Neural cell (in vitro differentiated cells): ENCODE data around the gene SUPT3H. TPM values are rescaled to one million over a fixed set of nuclear protein-coding genes. Genes with fewer than 3 reads are reported as not detected.

Experiments used
- H2AFZ ChIP-seq: fragments of 200-600, 300-800 bp; sonication (generic), shearing (Covaris generic); 2 replicates; pipeline ENCODE4 v1.6.0; 2014; ENCODE audit warnings: low read depth, mild to moderate bottlenecking, antibody characterized with exemption, low read length, moderate library complexity
- H3F3A ChIP-seq: fragments of 200-600 bp; shearing (Covaris generic); 2 replicates; pipeline ENCODE4 v1.6.1; 2016; ENCODE audit warnings: mild to moderate bottlenecking, moderate library complexity, mixed read lengths, antibody characterized with exemption, low read length; ENCODE audit not compliant: insufficient read depth, poor library complexity, severe bottlenecking
- H3K27ac ChIP-seq: fragments of 200-600, 300-800 bp; sonication (generic), shearing (Covaris generic); 2 replicates; pipeline ENCODE4 v1.5.1; 2014; ENCODE audit warnings: mild to moderate bottlenecking, low read length, moderate library complexity
- H3K27me3 ChIP-seq: fragments of 300-800, 200-600 bp; sonication (generic), shearing (Covaris generic); 2 replicates; pipeline ENCODE4 v1.6.0; 2014; ENCODE audit warnings: mild to moderate bottlenecking, low read depth, low read length, moderate library complexity; ENCODE audit not compliant: insufficient read depth
- H3K36me3 ChIP-seq: fragments of 300-800, 200-600 bp; sonication (generic), shearing (Covaris generic); 2 replicates; pipeline ENCODE4 v1.5.1; 2014; ENCODE audit warnings: mild to moderate bottlenecking, antibody characterized with exemption, low read length, moderate library complexity; ENCODE audit not compliant: insufficient read depth
- H3K4me2 ChIP-seq: fragments of 300-800, 200-600 bp; sonication (generic), shearing (Covaris generic); 2 replicates; pipeline ENCODE4 v1.6.0; 2014; ENCODE audit warnings: mild to moderate bottlenecking, low read length
- H3K4me3 ChIP-seq: fragments of 300-800, 200-600 bp; sonication (generic), shearing (Covaris generic); 2 replicates; pipeline ENCODE4 v1.5.1; 2014; ENCODE audit warnings: mild to moderate bottlenecking, low read length, moderate library complexity
- H3K79me2 ChIP-seq: fragments of 200-600 bp; shearing (Covaris generic); replicated peaks from 2 replicates; pipeline ENCODE4 v1.6.0; 2014; ENCODE audit warnings: mild to moderate bottlenecking, low read length, moderate library complexity; ENCODE audit not compliant: insufficient read depth
- H3K9ac ChIP-seq: fragments of 300-800, 200-600 bp; sonication (generic), shearing (Covaris generic); 2 replicates; pipeline ENCODE4 v1.6.1; 2016; ENCODE audit warnings: mild to moderate bottlenecking, low read length, mixed read lengths
- H3K9me2 ChIP-seq: fragments of 200-600 bp; shearing (Covaris generic); 2 replicates; pipeline ENCODE4 v1.6.1; 2016; ENCODE audit warnings: mild to moderate bottlenecking, low read length, mixed read lengths; ENCODE audit not compliant: insufficient read depth
- H3K9me3 ChIP-seq: fragments of 200-600, 300-800 bp; sonication (generic), shearing (Covaris generic); 2 replicates; pipeline ENCODE4 v1.6.1; 2016; ENCODE audit warnings: mild to moderate bottlenecking, mixed run types, low read length, moderate library complexity, mixed read lengths
- H4K20me1 ChIP-seq: fragments of 200-600 bp; shearing (Covaris generic); 2 replicates; pipeline ENCODE4 v1.6.1; 2016; ENCODE audit warnings: mild to moderate bottlenecking, mixed run types; ENCODE audit not compliant: insufficient read depth
- CTCF ChIP-seq: fragments of 450-650 bp; IDR thresholded peaks from 2 replicates; pipeline ENCODE4 v1.5.1; 2014; ENCODE audit warnings: antibody characterized with exemption, mild to moderate bottlenecking, moderate library complexity; ENCODE audit not compliant: poor library complexity, severe bottlenecking
- EP300 ChIP-seq: fragments of 450-650 bp; conservative IDR thresholded peaks from 2 replicates; pipeline ENCODE4 v1.6.1; 2014; ENCODE audit warnings: antibody characterized with exemption, mild to moderate bottlenecking, moderate library complexity; ENCODE audit not compliant: poor library complexity, severe bottlenecking
- EZH2 ChIP-seq: fragments of 200-600, 300-800 bp; shearing (Covaris generic), sonication (generic); IDR thresholded peaks from 2 replicates; pipeline ENCODE4 v1.6.1; 2014; ENCODE audit warnings: antibody characterized with exemption, low read length, borderline replicate concordance, mild to moderate bottlenecking; ENCODE audit not compliant: insufficient read depth, poor library complexity, severe bottlenecking
- MXI1 ChIP-seq: fragments of 450-650 bp; conservative IDR thresholded peaks from 2 replicates; pipeline ENCODE4 v1.6.1; 2014; ENCODE audit warnings: antibody characterized with exemption, mild to moderate bottlenecking; ENCODE audit not compliant: poor library complexity, severe bottlenecking
- POLR2AphosphoS5 ChIP-seq: IDR thresholded peaks from 2 replicates; pipeline ENCODE4 v1.6.1; 2012
- RAD21 ChIP-seq: fragments of 450-650 bp; conservative IDR thresholded peaks from 2 replicates; pipeline ENCODE4 v1.6.1; 2014; ENCODE audit warnings: antibody characterized with exemption, mild to moderate bottlenecking, moderate library complexity
- REST ChIP-seq: IDR thresholded peaks from 2 replicates; pipeline ENCODE4 v1.6.1; 2012; ENCODE audit warnings: borderline replicate concordance
- SMC3 ChIP-seq: fragments of 450-650 bp; conservative IDR thresholded peaks from 2 replicates; pipeline ENCODE4 v1.6.1; 2014; ENCODE audit warnings: antibody characterized with exemption, mild to moderate bottlenecking, moderate library complexity; ENCODE audit not compliant: poor library complexity
- TAF1 ChIP-seq: IDR thresholded peaks from 2 replicates; pipeline ENCODE4 v1.6.1; 2012; ENCODE audit warnings: low read depth
- polyA plus RNA-seq: library from polyadenylated mRNA; depleted of rRNA; stranded (reverse); fragments of >200 nt; gene quantifications from 2 replicates; pipeline ENCODE4 v1.2.3, GENCODE V29; 2014

SUPT3H gene
- polyA plus RNA-seq, 1 donor from 2014 or later, result 6.8 TPM

- H4K20me1 ChIP-seq, result no peaks in the 10 kb centered on the region
- no peaks in the 10 kb centered on the region for H3K9me2 ChIP-seq
- no peaks in the 10 kb centered on the region for H3K79me2 ChIP-seq
- peak overlapping the region; percentile 15 for H3K4me3 ChIP-seq
- no peak for TF ChIP-seq EP300
- TF ChIP-seq POLR2AphosphoS5, result no peak
- TF ChIP-seq TAF1, result no peak
- TF ChIP-seq RAD21, result no peak
- no peak for TF ChIP-seq MXI1
- TF ChIP-seq SMC3, result no peak
- TF ChIP-seq EZH2, result no peak
- no peak for TF ChIP-seq REST
- H2AFZ ChIP-seq, result no peak overlapping the region
- H3K9me3 ChIP-seq, result no peaks in the 10 kb centered on the region
- H3K27ac ChIP-seq, result no peak overlapping the region
- H3K4me2 ChIP-seq, result no peak overlapping the region
- H3F3A ChIP-seq, result no peaks in the 10 kb centered on the region
- H3K9ac ChIP-seq, result no peak overlapping the region
- H3K27me3 ChIP-seq, result no peaks in the 10 kb centered on the region
- no peaks in the 10 kb centered on the region for H3K36me3 ChIP-seq
Measured at GRCh38 chr6:44856479-44856878, 521.3 kb downstream of the SUPT3H start.

- no peak overlapping the region for H3K27ac ChIP-seq
- H3K9ac ChIP-seq, result no peak overlapping the region
- TF ChIP-seq MXI1 (no peak), TAF1 (no peak), EZH2 (no peak), POLR2AphosphoS5 (no peak), CTCF (no peak), SMC3 (no peak), REST (no peak), EP300 (no peak), RAD21 (no peak)
- H2AFZ ChIP-seq, result no peak overlapping the region
- no peaks in the 10 kb centered on the region for H4K20me1 ChIP-seq
- H3K79me2 ChIP-seq, result no peaks in the 10 kb centered on the region
- no peaks in the 10 kb centered on the region for H3F3A ChIP-seq
- H3K9me2 ChIP-seq, result no peaks in the 10 kb centered on the region
- no peaks in the 10 kb centered on the region for H3K9me3 ChIP-seq
- H3K27me3 ChIP-seq, result no peaks in the 10 kb centered on the region
- H3K4me3 ChIP-seq, result peak overlapping the region; percentile 15
- no peak overlapping the region for H3K4me2 ChIP-seq
- no peaks in the 10 kb centered on the region for H3K36me3 ChIP-seq
Measured at GRCh38 chr6:44855562-44856411, 521.9 kb downstream of the SUPT3H start.
